ENCODE data around the gene MILR1. TPM values are rescaled to one million over a fixed set of nuclear protein-coding genes. Genes with fewer than 3 reads are reported as not detected.
A peak's percentile ranks its signal among the peaks of the same experiment; 100 is the strongest.

Gene MILR1
- total RNA-seq, 6 experiments from 2014 or later = 0.61 to 2.5 (median 1.5) TPM

GRCh38 chr17:64470625-64471024 is 21.7 kb downstream of the MILR1 start:
- Mint-ChIP-seq H3K4me1 (ENCODE audit: low read depth) (peaks cover 15% of the 10 kb centered on the region), H3K36me3 (ENCODE audit: low read depth) (no peaks in the 10 kb centered on the region), H3K4me3 (no peak overlapping the region), H3K27me3 (ENCODE audit: insufficient read depth) (peaks cover 5% of the 10 kb centered on the region), H3K9me3 (no peaks in the 10 kb centered on the region), H3K27ac (no peak overlapping the region)
- DNase-seq = no peak
- TF ChIP-seq, protein P1, sequence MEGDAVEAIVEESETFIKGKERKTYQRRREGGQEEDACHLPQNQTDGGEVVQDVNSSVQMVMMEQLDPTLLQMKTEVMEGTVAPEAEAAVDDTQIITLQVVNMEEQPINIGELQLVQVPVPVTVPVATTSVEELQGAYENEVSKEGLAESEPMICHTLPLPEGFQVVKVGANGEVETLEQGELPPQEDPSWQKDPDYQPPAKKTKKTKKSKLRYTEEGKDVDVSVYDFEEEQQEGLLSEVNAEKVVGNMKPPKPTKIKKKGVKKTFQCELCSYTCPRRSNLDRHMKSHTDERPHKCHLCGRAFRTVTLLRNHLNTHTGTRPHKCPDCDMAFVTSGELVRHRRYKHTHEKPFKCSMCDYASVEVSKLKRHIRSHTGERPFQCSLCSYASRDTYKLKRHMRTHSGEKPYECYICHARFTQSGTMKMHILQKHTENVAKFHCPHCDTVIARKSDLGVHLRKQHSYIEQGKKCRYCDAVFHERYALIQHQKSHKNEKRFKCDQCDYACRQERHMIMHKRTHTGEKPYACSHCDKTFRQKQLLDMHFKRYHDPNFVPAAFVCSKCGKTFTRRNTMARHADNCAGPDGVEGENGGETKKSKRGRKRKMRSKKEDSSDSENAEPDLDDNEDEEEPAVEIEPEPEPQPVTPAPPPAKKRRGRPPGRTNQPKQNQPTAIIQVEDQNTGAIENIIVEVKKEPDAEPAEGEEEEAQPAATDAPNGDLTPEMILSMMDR (IDR thresholded peaks at IDR 0.05) = no peak

- no peak for DNase-seq
- Mint-ChIP-seq H3K4me3 (no peak overlapping the region), H3K27ac (no peak overlapping the region), H3K4me1 (ENCODE audit: low read depth) (peaks cover 7% of the 10 kb centered on the region), H3K36me3 (ENCODE audit: low read depth) (no peaks in the 10 kb centered on the region), H3K9me3 (no peaks in the 10 kb centered on the region), H3K27me3 (ENCODE audit: insufficient read depth) (peaks cover 3% of the 10 kb centered on the region)
- TF ChIP-seq, protein P1 (IDR thresholded peaks at IDR 0.05) = no peak
Measured at GRCh38 chr17:64471440-64471839, 22.5 kb downstream of the MILR1 start.

- Mint-ChIP-seq H3K27me3 (ENCODE audit: insufficient read depth) (peaks cover 2% of the 10 kb centered on the region; the same call in 1 of the 2 replicates), H3K4me1 (ENCODE audit: low read depth) (no peaks in the 10 kb centered on the region), H3K4me3 (no peak overlapping the region), H3K27ac (no peak overlapping the region), H3K9me3 (no peaks in the 10 kb centered on the region), H3K36me3 (ENCODE audit: low read depth) (no peaks in the 10 kb centered on the region)
- DNase-seq = no peak
- TF ChIP-seq, protein P1 (IDR thresholded peaks at IDR 0.05) = no peak
Measured at GRCh38 chr17:64472564-64472963, 23.6 kb downstream of the MILR1 start.

GRCh38 chr17:64477849-64478248 is 28.9 kb downstream of the MILR1 start:
- TF ChIP-seq, protein P1 (IDR thresholded peaks at IDR 0.05) = no peak
- no peak for DNase-seq
- no peak overlapping the region for H3K4me3 Mint-ChIP-seq

GRCh38 chr17:64480951-64481350 is 32.0 kb downstream of the MILR1 start:
- DNase-seq = no peak
- Mint-ChIP-seq H3K4me3 (no peak overlapping the region), H3K27me3 (ENCODE audit: insufficient read depth) (no peaks in the 10 kb centered on the region; the same call in 1 of the 2 replicates), H3K36me3 (ENCODE audit: low read depth) (peaks cover 13% of the 10 kb centered on the region), H3K9me3 (no peaks in the 10 kb centered on the region), H3K27ac (no peak overlapping the region), H3K4me1 (ENCODE audit: low read depth) (peaks cover 7% of the 10 kb centered on the region; the same call in 1 of the 2 replicates)
- TF ChIP-seq, protein P1 (IDR thresholded peaks at IDR 0.05) = no peak

More at GRCh38 chr17:64477849-64478248, 28.9 kb downstream of the MILR1 start:
- H3K4me1 Mint-ChIP-seq (ENCODE audit: low read depth) = no peaks in the 10 kb centered on the region
- H3K36me3 Mint-ChIP-seq (ENCODE audit: low read depth) = peaks cover 6% of the 10 kb centered on the region
- H3K27ac Mint-ChIP-seq = no peak overlapping the region
- H3K27me3 Mint-ChIP-seq (ENCODE audit: insufficient read depth) = no peaks in the 10 kb centered on the region
- H3K9me3 Mint-ChIP-seq = no peaks in the 10 kb centered on the region

DNA sequence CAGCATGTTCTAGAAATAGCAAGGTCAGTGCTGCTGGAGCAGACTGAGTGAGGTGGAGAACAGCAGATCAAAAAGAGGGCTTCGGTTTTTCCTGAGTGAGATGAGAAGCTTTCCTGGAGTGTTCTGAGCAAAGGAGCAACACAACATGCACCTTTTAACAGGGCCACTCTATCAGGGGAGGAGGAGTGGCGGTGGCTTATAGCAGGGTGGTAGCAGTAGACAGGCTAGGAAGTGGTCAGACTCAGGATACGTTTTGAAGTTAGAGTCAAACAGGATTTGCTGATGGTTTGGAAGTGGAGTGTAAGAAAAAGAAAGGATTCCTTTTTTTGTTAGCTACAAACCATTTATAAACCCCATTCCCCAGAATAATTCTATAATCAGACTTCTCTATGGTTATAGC is 35.5 kb downstream of the MILR1 start:
- Mint-ChIP-seq H3K36me3 (ENCODE audit: low read depth) (peaks cover 16% of the 10 kb centered on the region), H3K4me1 (ENCODE audit: low read depth) (peaks cover 7% of the 10 kb centered on the region; the same call in 1 of the 2 replicates), H3K27me3 (ENCODE audit: insufficient read depth) (no peaks in the 10 kb centered on the region; the same call in 1 of the 2 replicates), H3K27ac (peak overlapping the region; percentile 40), H3K9me3 (no peaks in the 10 kb centered on the region), H3K4me3 (no peak overlapping the region)
- no peak for DNase-seq
- TF ChIP-seq, protein P1 (IDR thresholded peaks at IDR 0.05) = no peak

All from HFFc6 (cell line).